ENCODE measurements around the gene ZNF554.

ZNF554 gene

GRCh38 chr19:2819540-2820111 is at the start of gene ZNF554:
TSS of gene ZNF554 (plus strand) at chr19:2819868. CDS start at chr19:2820072, 204 bp downstream.
- peak; percentile 99 for DNase-seq

DNA sequence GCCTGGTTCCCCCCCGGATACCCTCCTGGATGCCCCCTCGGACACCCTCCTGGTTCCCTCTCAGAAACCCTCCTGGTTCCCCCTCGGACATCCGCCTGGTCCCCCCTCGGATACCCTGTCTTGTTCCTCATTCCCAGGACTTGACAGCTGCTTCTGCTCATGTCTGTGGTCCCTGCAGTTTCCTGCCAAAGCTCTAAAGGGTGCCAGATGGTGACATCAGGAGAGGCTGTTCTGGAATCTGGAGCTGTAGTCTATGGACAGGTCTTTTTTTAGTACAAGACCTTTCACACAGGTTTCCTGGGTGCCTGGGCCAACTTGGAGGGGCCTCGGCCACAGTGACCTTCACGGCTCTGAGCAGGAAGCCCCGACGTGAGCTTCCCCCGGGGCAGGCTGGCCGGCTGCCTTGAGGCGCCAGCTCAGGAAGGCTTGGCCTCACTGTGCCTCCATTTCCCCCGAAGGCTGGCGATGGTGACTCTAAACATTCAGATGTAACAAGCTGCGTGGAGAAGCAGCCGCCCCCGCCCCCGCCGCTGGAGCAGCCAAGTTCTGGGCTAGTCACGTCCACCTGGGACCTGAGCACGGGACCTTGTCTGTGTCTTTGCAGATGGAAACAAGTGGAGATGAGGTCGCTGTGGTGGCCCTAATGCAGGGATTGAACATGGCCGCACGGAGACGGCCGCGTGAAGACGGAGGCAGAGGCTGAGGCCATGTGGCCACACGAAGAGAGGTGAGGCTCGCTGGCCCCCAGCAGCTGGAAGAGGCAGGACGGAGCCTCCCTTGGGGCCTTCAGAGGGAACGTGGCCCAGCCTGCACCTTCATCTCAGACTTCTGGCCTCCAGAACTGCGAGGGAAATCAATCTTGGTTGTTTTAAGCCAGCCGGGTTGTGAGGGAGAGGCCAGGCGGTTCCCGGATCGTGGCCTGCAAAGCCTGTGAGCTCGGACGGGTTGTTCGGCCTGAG is 49.3 kb upstream of the ZNF554 start:
- no peak for DNase-seq

GRCh38 chr19:2771786-2772674 is 47.6 kb upstream of the ZNF554 start:
- no peak for DNase-seq

- DNase-seq, result no peak
Observed at GRCh38 chr19:2774083-2774679, 45.5 kb upstream of the ZNF554 start.

DNA sequence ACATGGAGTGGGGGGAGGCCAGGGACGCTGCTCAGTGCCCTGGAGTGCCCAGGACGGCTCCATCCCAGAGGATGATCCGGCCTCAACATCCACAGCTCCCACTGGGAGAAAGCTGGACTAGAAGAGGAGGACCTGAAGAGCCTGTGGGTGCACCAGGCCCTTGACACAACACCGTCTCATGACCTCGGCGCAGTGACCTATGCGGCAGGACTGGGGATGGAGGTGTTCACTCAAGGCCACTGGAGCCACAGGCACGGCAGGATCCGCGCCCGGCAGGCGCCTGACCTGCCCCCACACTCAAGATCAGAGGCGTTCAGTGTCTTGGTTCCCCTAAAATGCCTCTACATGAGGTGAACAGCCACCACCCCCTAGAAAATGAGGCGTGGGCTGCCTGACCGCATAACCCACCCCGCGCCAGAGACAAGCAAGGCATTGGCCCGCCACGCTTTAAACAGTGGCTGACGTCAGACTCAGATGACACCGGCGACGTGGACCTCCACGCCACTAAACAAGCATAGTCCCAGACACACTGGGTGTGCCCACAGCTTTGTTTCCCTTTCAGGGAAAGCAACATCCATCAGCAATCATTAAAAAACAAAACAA is 44.6 kb upstream of the ZNF554 start:
- DNase-seq, result no peak

DNA sequence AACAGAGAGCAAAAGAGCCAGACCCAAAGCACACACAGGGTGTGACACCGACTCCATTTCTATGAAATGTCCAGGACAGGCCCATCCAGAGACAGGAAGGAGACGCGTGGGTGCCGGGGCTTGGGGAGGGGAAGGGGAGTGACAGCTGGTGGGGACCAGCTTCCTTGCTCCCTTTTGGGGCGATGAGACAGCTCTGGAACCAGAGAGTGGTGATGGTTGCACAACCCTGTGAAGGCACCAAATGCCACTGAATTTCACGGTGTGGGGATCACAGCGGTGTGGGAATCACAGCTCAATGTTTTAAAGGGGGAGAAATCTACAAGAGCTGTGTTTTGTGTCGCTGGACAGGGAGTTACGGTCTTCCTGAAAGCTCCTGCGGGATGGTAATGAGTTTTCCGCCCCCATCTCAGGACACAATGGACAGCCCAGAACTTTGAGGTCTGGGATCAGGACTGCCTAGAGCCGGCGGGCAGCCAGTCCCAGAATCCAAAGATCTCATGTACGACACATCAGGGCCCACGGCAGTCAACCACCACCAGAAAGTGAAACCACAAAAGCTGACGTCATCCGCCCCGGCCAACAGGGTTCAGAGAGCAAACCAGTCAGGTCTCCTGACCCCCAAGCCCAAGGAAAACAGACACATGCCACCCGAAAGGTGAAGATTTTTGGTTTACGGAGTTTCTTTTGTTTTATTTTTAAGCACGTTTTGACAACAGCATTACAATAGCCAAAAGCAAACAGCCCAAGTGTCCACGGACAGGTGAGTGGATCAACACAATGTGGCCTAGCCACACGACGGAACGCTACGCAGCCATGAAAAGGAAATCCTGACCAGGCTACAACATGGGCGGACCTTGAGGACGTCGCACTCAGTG is 43.9 kb upstream of the ZNF554 start:
- DNase-seq, result peak; percentile 68 to 81

DNA sequence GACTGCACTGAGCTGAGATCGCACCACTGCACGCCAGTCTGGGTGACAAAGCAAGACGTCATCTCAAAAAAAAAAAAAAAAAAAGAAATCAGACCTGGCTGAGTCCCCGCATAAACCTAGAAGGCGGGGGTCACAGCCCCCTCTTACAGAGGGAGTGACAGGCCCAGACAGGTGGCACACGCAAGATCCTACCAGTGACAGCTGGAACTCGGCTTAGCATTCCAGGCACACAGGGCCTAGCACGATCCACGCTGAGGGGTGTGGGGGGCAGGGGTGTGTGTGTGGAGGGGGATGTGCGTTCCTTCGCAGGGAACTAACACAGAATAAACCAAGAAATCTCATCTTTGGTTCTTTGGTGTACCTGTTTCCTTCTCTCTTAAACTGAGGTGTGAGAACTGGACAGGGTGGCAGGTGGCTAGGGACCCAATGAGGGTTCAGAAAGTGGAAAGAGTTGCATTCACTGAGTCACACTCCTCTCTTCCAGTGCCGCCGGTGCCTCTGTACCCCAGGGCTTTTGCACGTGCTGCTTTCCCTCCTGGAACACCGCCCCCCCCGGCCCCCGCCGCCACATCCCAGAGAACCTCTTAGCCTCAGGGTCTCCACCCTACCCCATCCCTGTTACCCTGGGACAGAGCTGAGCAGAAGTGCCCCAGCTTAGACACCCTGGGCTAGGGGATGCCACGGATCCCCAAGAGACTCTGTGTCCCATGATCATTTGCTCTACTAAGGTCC is 41.5 kb upstream of the ZNF554 start:
- DNase-seq, result no peak

DNA sequence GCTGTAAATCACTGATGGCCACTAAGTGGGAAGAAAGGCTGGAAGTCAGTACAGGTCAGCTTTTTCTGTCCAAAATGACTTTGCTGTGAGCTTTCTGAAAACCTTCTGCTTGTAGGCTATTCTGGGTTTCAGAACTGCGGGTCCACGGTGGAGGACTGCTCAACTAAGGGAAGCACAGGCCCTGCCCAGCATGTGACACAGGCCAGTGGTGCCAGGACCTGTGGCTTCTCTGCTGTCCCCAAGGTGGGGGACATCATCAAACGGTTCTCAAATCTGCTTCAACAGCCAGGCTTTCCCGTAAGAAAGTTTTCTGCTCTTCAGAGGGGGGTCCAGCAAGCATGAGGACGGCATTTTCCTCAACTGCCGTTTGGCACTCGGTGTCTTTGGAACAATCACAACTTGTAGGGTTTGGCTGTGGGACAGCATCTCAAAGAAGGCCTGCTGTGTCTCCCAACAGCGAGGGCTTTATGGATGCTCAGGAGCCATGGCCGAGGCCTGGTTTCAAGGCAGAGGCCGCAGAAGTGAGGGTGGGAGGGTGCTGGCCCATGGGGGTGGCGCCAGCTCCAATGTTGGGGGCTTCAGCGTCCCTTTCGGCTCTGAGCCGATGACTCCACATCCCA is 40.4 kb upstream of the ZNF554 start:
- no peak for DNase-seq

GRCh38 chr19:2780284-2780683 is 39.4 kb upstream of the ZNF554 start:
- no peak for DNase-seq

- no peak for DNase-seq
Observed at GRCh38 chr19:2782329-2782935, 37.2 kb upstream of the ZNF554 start.

DNA sequence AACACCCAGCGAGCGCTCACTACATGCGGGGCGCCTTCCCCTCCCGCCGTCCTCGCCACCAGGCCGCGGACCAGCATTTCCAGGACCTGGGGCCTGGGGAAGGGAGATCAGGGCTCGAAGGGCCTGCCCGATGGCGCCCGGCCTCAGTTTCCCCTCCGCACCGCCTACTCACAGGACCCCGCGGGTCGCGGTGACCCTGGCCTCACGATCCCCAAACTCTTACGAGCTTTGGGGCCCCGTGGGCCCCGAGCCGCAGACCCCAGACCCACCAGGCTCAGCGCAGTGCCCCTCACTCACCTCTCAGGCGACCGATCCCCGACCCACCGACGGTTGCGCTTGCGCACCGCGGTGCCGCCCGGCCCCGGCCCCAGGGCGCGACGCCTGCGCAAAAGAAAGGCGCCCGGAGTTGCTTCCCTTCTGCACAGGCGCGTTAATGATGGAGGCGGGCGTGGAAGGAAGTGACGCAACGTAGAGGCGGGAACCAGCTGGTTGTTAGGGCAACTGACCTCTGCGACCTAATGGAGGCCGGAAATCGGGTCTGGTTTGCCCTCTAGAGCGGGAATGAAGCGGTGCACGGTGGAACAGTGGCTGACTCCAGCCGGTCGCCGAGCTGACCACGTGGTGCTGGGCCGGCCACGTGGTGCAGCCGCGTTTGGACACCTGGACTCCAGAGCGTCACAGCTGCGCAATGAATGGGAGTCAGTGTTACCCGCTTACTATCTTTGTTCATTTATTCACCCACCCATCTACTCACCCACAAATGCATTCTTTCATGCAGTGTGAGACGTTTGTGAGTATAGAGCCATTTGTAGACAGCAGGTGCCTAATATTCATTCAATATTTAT is 36.5 kb upstream of the ZNF554 start, which contains the start of gene SGTA:
SGTA (minus strand) TSS at position 338 of the 845 bp plus-strand sequence. CDS start 14,205 bp downstream, outside the sequence.
- peak; percentile 97 for DNase-seq

DNA sequence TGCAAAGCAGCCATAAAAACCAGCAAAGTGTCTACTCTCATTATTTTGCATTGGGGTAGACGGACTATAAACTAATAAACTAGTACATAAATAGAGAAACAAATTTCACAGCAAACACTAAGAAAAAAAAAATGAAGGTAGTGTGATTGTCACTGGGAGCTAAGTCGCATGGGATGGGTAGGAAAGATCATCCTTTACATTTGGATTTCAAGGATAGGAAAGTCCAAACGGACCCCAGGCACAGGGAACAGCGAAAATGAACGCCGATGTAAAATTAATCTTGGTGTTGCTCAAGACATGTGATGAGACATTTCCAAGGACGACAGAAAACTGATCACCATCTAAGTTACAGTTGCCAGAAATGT is 35.9 kb upstream of the ZNF554 start:
- no peak for DNase-seq

- peak; percentile 100 for DNase-seq
Observed at GRCh38 chr19:2785244-2785997, 34.2 kb upstream of the ZNF554 start, which contains the start of gene THOP1. TSS of gene THOP1 (plus strand) at chr19:2785503. CDS start at chr19:2785663, 160 bp downstream.

DNA sequence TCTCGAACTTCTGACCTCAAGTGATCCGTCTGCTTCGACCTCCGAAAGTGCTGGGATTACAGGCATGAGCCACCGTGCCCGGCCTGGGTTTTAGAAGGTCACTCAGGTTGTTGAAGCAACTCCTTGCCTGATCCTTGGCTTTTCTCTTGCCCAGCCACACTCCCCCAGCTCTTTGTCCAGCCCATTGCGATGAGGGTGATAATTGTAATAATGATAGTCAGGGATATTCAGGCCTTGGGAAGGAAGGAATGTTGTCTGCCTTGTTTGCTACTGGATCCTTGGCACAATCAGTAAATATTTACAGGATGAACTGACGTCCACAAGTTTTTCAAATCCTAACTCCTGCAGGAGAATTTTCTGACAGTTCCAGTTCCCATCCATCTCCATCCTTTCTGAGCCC is 32.6 kb upstream of the ZNF554 start:
- no peak for DNase-seq

DNA sequence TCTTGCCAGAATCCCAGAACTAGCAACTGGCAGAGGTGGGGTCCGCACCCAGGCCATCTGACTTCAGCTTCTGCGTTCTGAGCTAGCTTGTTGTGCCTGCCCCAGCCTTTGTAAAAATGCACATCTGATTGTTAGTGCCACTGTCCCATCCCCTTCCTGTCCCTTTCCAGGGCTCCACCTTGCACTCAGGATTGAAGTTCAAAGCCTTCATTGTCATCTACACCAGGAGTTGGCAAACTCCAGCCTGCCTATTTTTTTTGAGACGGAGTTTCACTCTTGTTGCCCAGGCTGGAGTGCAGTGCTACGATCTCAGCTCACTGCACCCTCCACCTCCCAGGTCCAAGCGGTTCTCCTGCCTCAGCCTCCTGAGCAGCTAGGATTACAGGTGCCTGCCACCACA is 31.4 kb upstream of the ZNF554 start:
- no peak for DNase-seq

DNA sequence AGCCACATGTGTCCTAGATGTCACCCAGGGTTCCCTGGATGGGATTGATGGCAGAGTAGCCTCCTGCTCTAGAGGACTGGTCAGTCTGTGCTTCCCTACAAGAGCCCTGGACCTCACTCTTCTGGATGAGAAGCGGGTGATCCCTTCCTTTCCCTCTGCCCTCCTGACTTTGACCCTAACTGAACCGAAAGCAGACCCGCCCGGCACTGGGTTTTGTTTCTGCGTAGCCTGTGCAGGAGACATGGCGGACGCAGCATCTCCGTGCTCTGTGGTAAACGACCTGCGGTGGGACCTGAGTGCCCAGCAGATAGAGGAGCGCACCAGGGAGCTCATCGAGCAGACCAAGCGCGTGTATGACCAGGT is 29.5 kb upstream of the ZNF554 start:
- DNase-seq, result no peak

DNA sequence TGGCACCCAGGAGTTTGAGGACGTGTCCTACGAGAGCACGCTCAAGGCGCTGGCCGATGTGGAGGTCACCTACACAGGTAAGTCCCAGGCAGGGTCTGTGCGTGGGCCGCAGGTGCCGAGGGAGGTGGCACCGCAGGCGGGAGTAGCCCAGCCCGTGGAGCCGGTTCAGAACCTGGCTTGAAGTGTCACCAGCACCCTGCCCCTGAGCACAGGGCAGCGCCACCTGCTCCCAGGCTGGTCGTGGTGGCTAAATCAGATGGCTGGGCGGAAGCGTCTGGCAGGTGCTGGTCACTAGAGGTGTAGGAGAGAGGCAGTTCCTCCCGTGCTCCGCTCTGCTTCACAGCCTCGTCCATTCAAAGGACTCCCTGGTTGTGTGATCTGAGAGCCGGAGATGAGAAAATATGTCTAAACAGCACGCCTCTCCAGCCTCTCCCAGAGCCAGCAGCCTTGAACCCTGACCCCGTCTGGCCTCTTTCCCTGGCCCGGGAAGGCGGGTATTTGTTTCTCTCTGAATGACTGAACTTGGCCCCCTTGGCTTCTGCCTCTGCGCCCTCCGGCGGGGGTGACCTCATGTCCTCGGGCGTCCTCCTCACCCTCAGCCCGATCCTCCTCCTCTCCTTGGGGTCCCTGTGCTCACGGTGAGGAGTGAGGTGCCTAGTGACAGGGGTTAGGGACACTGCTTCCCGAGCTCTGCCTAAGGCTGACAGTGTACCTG is 29.0 kb upstream of the ZNF554 start:
- no peak for DNase-seq
